Neural progenitor cell (in vitro differentiated cells): ENCODE results near the gene TAX1BP1. TPM values are rescaled to one million over a fixed set of nuclear protein-coding genes. Genes with fewer than 3 reads are reported as not detected.

Experiments
- DNase-seq: peaks from one replicate; pipeline ENCODE4 v3.0.0-alpha.2; 2016; ENCODE audit warnings: low spot score
- H2AFZ ChIP-seq: fragments of 200-600 bp; sonication (generic); replicated peaks from 2 replicates; pipeline ENCODE4 v1.6.1; 2016; ENCODE audit warnings: antibody characterized with exemption
- H3F3A ChIP-seq: fragments of 200-600 bp; sonication (generic); 2 replicates; pipeline ENCODE4 v1.6.1; 2016; ENCODE audit warnings: antibody characterized with exemption, low read depth
- H3K27ac ChIP-seq: fragments of 200-600 bp; sonication (generic); 2 replicates; pipeline ENCODE4 v1.5.1; 2016; ENCODE audit warnings: mild to moderate bottlenecking
- H3K27me3 ChIP-seq: fragments of 200-600 bp; sonication (generic); 2 replicates; pipeline ENCODE4 v1.6.1; 2016; ENCODE audit warnings: mild to moderate bottlenecking, moderate library complexity
- H3K36me3 ChIP-seq: fragments of 200-600 bp; sonication (generic); 2 replicates; pipeline ENCODE4 v1.5.1; 2016
- H3K4me1 ChIP-seq: fragments of 200-600 bp; sonication (generic); 2 replicates; pipeline ENCODE4 v1.6.1; 2016; ENCODE audit warnings: mixed run types
- H3K4me2 ChIP-seq: fragments of 200-600 bp; sonication (generic); 2 replicates; pipeline ENCODE4 v1.6.1; 2016
- H3K4me3 ChIP-seq: fragments of 200-600 bp; sonication (generic); 2 replicates; pipeline ENCODE4 v1.5.1; 2016
- H3K79me2 ChIP-seq: fragments of 200-600 bp; sonication (generic); 2 replicates; pipeline ENCODE4 v1.6.1; 2016; ENCODE audit warnings: low read depth
- H3K9ac ChIP-seq: fragments of 200-600 bp; sonication (generic); 2 replicates; pipeline ENCODE4 v1.6.1; 2016
- H3K9me3 ChIP-seq: fragments of 200-600 bp; sonication (generic); 2 replicates; pipeline ENCODE4 v1.5.1; 2016; ENCODE audit warnings: low read depth
- H4K20me1 ChIP-seq: fragments of 200-600 bp; sonication (generic); 2 replicates; pipeline ENCODE4 v1.6.1; 2016; ENCODE audit warnings: low read depth
- H3K27ac Mint-ChIP-seq: 3 replicates; pipeline ENCODE4 v1.8.0; 2021; ENCODE audit warnings: mixed read lengths
- H3K27me3 Mint-ChIP-seq: 2 replicates; pipeline ENCODE4 v1.8.0; 2022; ENCODE audit warnings: low read depth, mild to moderate bottlenecking, inconsistent platforms, moderate library complexity, mixed read lengths; ENCODE audit not compliant: insufficient read depth
- H3K36me3 Mint-ChIP-seq: 3 replicates; pipeline ENCODE4 v1.8.0; 2021; ENCODE audit warnings: mixed read lengths
- H3K4me1 Mint-ChIP-seq: 3 replicates; pipeline ENCODE4 v1.8.0; 2021; ENCODE audit warnings: mixed read lengths
- H3K4me3 Mint-ChIP-seq: 3 replicates; pipeline ENCODE4 v1.8.0; 2021; ENCODE audit warnings: mild to moderate bottlenecking, moderate library complexity, mixed read lengths
- H3K9me3 Mint-ChIP-seq: 3 replicates; pipeline ENCODE4 v1.8.0; 2020; ENCODE audit warnings: mixed read lengths
- CTCF ChIP-seq: fragments of 200-600 bp; sonication (generic); IDR thresholded peaks from 2 replicates; pipeline ENCODE4 v1.5.1; 2017; ENCODE audit warnings: antibody characterized with exemption, mild to moderate bottlenecking
- EZH2 ChIP-seq: fragments of 200-600 bp; sonication (generic); IDR thresholded peaks from 2 replicates; pipeline ENCODE4 v1.6.1; 2017; ENCODE audit warnings: antibody characterized with exemption, mild to moderate bottlenecking, moderate library complexity
- EZH2phosphoT487 ChIP-seq: fragments of 200-600 bp; sonication (generic); IDR thresholded peaks from 2 replicates; pipeline ENCODE4 v1.6.1; 2017; ENCODE audit warnings: antibody characterized with exemption
- total RNA-seq: library from RNA; depleted of rRNA; stranded (reverse); fragments of >200 nt; gene quantifications from 2 replicates; pipeline ENCODE4 v1.2.3, GENCODE V29; 2015; ENCODE audit warnings: low replicate concordance

TAX1BP1 gene
- total RNA-seq, 1 donor from 2014 or later: 80.0 TPM

DNA sequence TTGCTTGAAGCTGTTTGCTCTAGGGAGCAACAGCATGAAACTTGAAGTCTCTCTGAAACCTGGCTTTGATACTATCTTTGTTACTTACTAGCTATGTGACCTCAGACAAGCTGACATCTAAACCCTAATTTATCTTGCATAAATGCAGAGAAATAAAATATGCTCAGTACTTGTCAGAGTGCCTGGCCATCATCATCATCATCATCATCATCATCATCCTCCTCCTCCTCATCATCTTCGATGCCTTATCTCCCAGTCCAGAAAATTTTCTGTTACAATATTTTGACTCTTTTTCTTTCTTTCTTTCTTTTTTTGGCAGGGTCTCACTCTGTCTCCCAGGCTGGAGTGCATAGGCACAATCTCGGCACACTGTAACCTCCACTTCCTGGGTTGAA, 34.8 kb upstream of the TAX1BP1 start:
- Mint-ChIP-seq H3K4me1 (no peaks in the 10 kb centered on the region), H3K4me3 (no peak overlapping the region), H3K9me3 (no peaks in the 10 kb centered on the region), H3K36me3 (no peaks in the 10 kb centered on the region), H3K27me3 (peaks cover 5% of the 10 kb centered on the region), H3K27ac (no peak overlapping the region)
- no peaks in the 10 kb centered on the region for H4K20me1 ChIP-seq
- no peaks in the 10 kb centered on the region for H3K27me3 ChIP-seq
- H3K36me3 ChIP-seq: no peaks in the 10 kb centered on the region
- no peak overlapping the region for H3K27ac ChIP-seq
- H3K4me1 ChIP-seq: no peaks in the 10 kb centered on the region
- no peak for DNase-seq
- no peaks in the 10 kb centered on the region for H3K9me3 ChIP-seq
- no peak overlapping the region for H3K4me2 ChIP-seq
- H3F3A ChIP-seq: no peaks in the 10 kb centered on the region
- H3K9ac ChIP-seq: no peak overlapping the region
- H3K79me2 ChIP-seq: no peaks in the 10 kb centered on the region
- TF ChIP-seq CTCF: no peak
- TF ChIP-seq EZH2: no peak
- no peak for TF ChIP-seq EZH2phosphoT487
- no peak overlapping the region for H2AFZ ChIP-seq
- no peak overlapping the region for H3K4me3 ChIP-seq

GRCh38 chr7:27708485-27708884, 31.5 kb upstream of the TAX1BP1 start:
- no peaks in the 10 kb centered on the region for H3K79me2 ChIP-seq
- H3K27ac ChIP-seq: no peak overlapping the region
- Mint-ChIP-seq H3K27me3 (peaks cover 5% of the 10 kb centered on the region), H3K9me3 (no peaks in the 10 kb centered on the region), H3K36me3 (no peaks in the 10 kb centered on the region), H3K4me3 (no peak overlapping the region), H3K27ac (no peak overlapping the region), H3K4me1 (no peaks in the 10 kb centered on the region)
- no peaks in the 10 kb centered on the region for H3K27me3 ChIP-seq
- no peak overlapping the region for H3K4me2 ChIP-seq
- H3K4me3 ChIP-seq: no peak overlapping the region
- H2AFZ ChIP-seq: no peak overlapping the region
- H3F3A ChIP-seq: no peaks in the 10 kb centered on the region
- no peaks in the 10 kb centered on the region for H3K36me3 ChIP-seq
- H3K9ac ChIP-seq: no peak overlapping the region
- no peaks in the 10 kb centered on the region for H3K9me3 ChIP-seq
- TF ChIP-seq CTCF (no peak), EZH2 (no peak), EZH2phosphoT487 (no peak)
- DNase-seq: no peak
- H3K4me1 ChIP-seq: no peaks in the 10 kb centered on the region
- H4K20me1 ChIP-seq: no peaks in the 10 kb centered on the region

- Histone ChIP-seq H4K20me1 (no peaks in the 10 kb centered on the region), H3K4me3 (no peak overlapping the region), H3K36me3 (no peaks in the 10 kb centered on the region), H3K4me2 (no peak overlapping the region), H3K4me1 (no peaks in the 10 kb centered on the region), H3K27ac (no peak overlapping the region), H3K9me3 (no peaks in the 10 kb centered on the region), H3K9ac (no peak overlapping the region), H3F3A (no peaks in the 10 kb centered on the region), H2AFZ (no peak overlapping the region), H3K79me2 (no peaks in the 10 kb centered on the region), H3K27me3 (no peaks in the 10 kb centered on the region)
- H3K4me3 Mint-ChIP-seq: no peak overlapping the region
- H3K9me3 Mint-ChIP-seq: no peaks in the 10 kb centered on the region
- no peak for DNase-seq
- TF ChIP-seq EZH2 (no peak), EZH2phosphoT487 (no peak), CTCF (no peak)
- no peaks in the 10 kb centered on the region for H3K4me1 Mint-ChIP-seq
- H3K27me3 Mint-ChIP-seq: peaks cover 7% of the 10 kb centered on the region
- no peak overlapping the region for H3K27ac Mint-ChIP-seq
- H3K36me3 Mint-ChIP-seq: no peaks in the 10 kb centered on the region
Measured at GRCh38 chr7:27709137-27710075, 30.6 kb upstream of the TAX1BP1 start.
